Stimulated activated naive CD8-positive, alpha-beta T cell treated with anti-CD3 and anti-CD28 coated beads, Interleukin-15, Interleukin-2, amounts not matched to agents 100 U/mL and 50 U/mL, for 24 hours (primary cell): ENCODE results near the gene AKT1S1.

Experiments used
- ATAC-seq: fragments of 150-1000 bp; cut with Tn5 transposase; one replicate; pipeline ENCODE4 v1.10.0; 2021
- DNase-seq: peaks from one replicate; pipeline ENCODE4 v3.0.0; 2021

AKT1S1 gene

GRCh38 chr19:49882643-49883042 is 5.5 kb upstream of the AKT1S1 start:
- DNase-seq, result no peak
- ATAC-seq, result no peak

DNA sequence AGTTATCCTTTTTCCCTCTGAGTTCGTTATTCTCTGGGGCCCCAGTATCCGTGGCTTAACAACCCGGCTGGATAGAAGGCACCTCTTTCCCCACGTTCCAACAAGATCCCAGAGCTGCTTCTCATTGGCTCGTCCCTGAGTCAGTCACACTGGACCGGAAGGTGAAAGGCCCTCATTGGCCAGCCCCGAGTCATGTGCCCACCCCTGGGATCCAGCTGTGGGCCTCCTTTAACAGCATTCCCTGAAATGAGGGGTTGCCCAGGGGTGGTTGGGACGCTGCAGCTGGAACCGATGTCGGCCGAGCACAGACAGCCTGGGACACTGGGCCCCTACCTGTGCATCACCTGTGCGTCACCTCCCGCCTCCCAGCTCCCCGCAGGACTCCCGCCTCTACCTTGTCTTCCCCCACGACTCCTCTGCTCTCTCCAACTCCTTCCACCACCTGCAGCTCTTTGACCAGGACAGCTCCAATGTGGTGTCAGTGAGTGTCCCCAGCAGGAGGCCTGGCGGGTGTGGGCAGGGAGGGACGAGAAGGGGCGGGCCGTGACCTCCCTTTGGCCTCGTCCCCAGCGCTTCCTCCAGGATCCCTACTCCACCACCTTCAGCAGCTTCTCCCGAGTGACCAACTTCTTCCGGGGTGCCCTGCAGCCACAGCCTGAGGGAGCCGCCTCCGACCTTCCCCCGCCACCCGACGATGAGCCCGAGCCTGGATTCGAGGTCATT is 4.7 kb upstream of the AKT1S1 start:
- no peak for DNase-seq

GRCh38 chr19:49881186-49881585 is 4.0 kb upstream of the AKT1S1 start:
- no peak for ATAC-seq
- DNase-seq, result no peak

More for the DNA sequence above, 4.7 kb upstream of the AKT1S1 start:
- no peak for ATAC-seq

GRCh38 chr19:49880162-49880869 is 3.2 kb upstream of the AKT1S1 start:
- ATAC-seq (no peak), DNase-seq (no peak)

DNA sequence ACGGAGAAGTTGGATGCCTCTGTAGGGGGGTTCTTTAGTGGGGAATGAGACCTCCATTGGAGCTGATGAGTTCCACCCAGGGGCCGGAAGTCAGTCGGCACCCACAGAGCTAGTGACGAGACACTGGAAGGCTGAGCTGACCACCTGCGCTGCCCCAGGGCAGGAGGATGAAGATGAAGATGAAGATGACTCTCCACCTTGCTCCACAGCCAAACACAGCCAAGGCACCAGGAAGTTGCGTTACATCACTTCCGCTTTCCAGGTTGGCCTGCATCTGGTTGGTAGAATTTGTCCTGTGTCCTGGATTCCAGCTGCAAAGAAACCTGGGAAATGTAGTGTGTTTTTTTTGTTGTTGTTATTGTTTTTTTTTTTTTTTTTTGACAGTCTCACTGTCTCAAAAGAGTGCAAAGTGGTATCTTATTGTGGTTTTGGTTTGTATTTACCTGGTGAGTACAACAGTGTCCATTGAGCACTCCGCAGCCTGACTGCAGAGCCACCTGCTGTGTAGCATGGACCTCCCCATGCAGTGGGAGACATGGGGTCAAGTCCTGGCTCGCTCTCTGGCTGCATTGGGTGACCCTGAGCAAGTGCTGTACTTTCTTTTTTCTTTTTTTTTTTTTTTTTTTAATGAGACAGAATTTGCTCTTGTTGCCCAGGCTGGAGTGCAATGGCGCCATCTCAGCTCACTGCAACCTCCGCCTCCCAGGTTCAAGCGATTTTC is 2.2 kb upstream of the AKT1S1 start:
- DNase-seq (no peak), ATAC-seq (no peak)

DNA sequence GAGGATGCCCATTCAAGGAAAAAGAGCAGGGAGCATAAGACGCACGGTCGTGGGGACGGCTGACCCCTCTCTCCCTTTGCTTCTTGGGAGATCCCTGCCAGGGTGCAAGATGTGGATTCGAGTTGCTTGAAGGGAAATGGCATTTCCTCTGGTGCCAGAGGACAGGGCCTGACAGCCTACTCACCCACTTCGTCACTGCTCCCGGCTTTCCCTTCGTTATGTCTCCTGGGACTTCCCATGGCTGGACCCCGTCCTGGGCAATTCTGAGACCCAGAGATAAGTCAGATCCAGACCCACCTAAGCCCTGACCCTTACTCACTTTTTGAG is 1.6 kb upstream of the AKT1S1 start:
- DNase-seq, result no peak
- no peak for ATAC-seq

GRCh38 chr19:49877879-49878743 is 956 bp upstream of the AKT1S1 start:
- peak; percentile 88 for ATAC-seq
- peak; percentile 100 for DNase-seq

- ATAC-seq (peak; percentile 53), DNase-seq (peak; percentile 97)
Observed at GRCh38 chr19:49876422-49877019, 634 bp downstream of the AKT1S1 start.

GRCh38 chr19:49875857-49876421 is 1.2 kb downstream of the AKT1S1 start:
- ATAC-seq, result no peak
- peak; percentile 70 for DNase-seq

- ATAC-seq (no peak), DNase-seq (no peak)
Observed at GRCh38 chr19:49875177-49875576, 2.0 kb downstream of the AKT1S1 start.

DNA sequence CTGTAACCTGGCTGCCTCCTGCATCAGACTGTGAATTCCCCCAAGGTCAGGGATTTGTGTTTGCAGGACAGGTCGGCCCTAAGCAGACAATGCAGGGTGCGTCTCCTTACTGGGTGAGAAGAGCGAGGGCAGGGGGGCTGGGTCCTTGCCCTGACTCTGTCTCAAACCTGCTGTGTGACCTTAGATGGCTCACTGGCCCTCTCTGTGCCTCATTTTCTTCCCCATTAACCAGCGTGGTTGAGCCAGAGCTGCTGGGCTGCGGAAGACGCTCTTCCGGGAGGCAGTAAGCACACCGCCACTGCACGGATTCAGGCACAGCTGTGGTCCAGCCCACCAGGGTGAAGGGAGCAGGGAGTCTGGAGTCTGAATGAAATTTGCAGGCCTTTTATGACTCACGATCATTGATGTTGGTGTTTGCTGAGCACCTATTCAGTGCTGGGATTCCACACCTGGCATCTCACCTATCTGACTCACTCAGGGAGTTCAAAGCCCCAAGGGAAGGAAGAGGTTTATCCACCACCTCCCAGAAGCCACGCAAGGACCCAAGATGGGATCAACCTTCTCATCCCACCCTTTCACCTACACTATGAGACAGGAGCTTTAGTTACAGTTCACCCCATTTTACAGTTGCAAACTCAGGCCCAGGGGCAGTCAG is 2.5 kb downstream of the AKT1S1 start:
- DNase-seq, result no peak
- no peak for ATAC-seq

GRCh38 chr19:49873834-49874233 is 3.3 kb downstream of the AKT1S1 start:
- DNase-seq, result no peak
- no peak for ATAC-seq

DNA sequence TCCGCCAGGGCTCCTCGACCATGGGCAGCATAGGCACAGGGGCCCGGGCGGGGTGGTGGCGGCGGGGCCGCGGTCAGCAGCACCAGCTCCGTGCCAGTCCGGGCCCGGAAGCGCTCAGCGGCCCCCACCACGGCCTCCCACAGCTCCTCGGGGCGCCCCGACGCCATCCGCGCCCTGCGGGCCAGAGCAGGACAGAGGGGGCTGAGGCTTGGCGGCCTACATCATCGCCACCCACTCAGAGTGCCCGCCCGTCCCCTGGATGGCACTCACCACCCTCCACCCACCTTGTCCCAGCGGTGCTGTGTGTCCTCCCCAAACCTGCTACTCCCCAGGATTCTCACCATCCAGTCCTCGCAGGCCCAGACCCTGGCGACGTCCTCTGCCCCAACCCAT is 4.0 kb downstream of the AKT1S1 start:
- DNase-seq (no peak), ATAC-seq (no peak)

GRCh38 chr19:49872245-49873128 is 4.7 kb downstream of the AKT1S1 start:
- ATAC-seq (no peak), DNase-seq (no peak)

DNA sequence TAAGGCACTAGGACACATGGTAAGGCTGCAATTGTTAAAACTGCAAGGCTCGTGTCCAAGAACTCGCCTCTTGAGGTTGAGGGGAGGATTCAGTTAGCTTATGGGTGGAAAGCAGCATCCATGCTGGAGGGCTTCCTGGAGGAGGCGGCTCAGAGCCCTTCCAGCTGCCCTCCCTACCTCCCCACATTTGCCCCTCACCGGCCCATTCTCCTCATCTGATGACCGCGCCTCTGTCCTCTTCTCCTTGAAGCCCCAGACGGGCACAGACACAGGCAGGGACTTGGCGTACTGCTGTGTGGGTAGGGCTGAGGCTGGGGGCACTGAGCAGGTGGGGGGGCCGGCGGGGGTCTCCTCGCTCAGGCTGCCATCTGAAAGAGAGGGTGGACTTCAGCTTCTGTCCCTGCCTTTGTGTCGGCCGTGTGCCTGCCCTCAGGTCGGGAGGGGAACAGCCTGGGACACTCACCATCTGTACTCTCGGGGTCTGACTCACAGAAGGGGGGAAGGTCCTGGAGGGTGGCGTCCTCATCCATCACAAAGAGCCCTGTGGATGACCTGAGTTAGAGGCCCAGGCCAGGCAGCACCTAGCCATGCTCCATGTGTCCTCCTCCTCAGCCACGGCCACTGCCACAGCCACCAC is 5.7 kb downstream of the AKT1S1 start:
- DNase-seq (no peak), ATAC-seq (no peak)

GRCh38 chr19:49870309-49870901 is 6.8 kb downstream of the AKT1S1 start:
- ATAC-seq (no peak), DNase-seq (no peak)

DNA sequence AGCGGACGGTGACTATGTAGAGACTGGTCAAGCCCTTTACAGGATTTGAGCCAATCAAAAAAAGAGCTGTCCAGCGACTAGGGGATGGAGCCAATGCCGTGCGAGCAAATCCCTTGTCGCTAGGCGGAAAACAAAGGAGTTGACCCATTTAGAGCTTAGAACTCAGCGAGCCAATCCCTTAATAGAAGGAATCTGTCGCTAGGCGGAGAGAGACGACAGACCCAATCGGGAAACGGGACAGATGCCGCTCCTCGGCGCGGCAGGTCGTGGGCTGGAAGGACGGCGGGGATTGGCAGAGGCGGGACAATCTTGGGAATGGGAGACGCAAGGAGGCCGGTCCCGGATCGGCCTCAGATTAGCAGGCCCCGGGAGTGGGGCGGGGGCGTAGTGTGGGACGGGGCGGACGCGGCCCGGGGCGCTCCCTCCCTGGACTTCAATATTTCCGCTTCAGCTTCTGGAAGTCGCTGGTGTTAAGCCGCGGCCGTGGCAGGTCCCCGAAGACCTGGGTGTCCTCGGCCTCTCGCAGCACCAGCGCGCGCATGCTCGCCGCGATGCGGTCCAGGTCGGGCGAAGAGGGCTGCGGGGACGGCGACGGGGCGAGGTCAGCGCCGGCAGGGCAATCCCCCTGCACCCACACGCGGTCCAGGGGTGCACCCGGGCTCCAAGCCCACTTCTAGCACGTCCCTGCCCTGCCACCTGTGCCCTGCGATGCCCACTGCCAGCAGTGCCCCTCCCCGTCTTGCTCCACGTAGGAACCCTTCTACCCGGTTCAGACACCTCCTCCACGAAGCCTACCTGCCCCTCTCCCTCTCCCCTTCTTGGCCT is 7.5 kb downstream of the AKT1S1 start:
- peak; percentile 84 for ATAC-seq
- DNase-seq, result peak; percentile 89

GRCh38 chr19:49869009-49869483 is 8.1 kb downstream of the AKT1S1 start:
- DNase-seq (no peak), ATAC-seq (peak; percentile 6)
